ENCODE data around the gene ZIC4. TPM values are rescaled to one million over a fixed set of nuclear protein-coding genes. Genes with fewer than 3 reads are reported as not detected.

The ZIC4 gene
- total and polyA plus RNA-seq, 4 donors: 0.06 TPM; not detected in 3

DNA sequence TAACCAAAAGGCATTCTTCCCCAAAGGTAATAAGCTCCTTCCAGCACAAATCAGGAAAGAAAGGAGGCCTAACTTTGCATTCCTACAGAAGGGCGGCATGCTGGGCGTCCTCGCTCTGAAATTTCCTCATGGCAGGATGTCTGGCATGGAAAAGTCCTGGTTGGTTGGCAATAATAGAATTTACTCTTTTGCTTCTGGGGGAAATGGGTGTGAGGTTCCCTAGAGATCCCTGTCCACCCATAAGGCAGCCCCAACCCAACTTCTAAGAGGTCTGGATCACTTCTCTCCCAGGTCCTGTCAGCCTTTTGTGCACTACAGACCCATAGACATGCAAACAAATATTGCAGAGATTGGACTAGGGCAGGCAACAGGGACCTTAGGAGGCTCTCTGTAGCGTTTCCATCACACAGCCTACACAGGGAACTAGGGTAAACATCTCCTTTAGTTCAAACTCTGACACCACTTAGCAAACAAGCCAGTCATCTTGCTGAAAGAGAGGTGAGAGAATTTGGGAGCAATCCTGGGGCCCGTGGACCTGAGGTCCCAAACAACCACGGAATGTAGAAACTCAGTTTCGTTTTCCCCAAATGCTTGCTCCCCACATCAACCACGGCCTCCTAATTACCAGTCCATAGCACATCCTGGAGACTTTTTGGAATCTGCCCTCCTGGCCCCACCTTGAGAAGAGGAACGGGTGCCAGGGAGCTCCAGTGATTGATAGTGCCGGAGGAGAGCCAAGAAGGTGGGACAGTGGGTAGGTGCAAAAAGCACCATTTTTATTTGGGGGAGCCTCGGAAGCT, 2.1 kb downstream of the ZIC4 start:
- Histone ChIP-seq H3K4me3 (ENCODE audit: low read depth in 1 of 3, low read length in 3 of 3) (no peak overlapping the region), H3K4me1 (ENCODE audit: control insufficient read depth in 4 of 4, insufficient read depth in 4 of 4, low read length in 3 of 4) (peaks cover 0 to 12% (median 0%) of the 10 kb centered on the region in 4 donors), H3K27me3 (ENCODE audit: control insufficient read depth in 4 of 4, insufficient read depth in 4 of 4, low read length in 3 of 4) (peaks cover 0 to 25% (median 6%) of the 10 kb centered on the region in 4 donors), H3K9ac (ENCODE audit: low read depth in 1 of 2, low read length in 2 of 2) (no peak overlapping the region), H3K27ac (ENCODE audit: low read depth in 1 of 2, low read length in 2 of 2) (no peak overlapping the region), H3K9me3 (ENCODE audit: control insufficient read depth in 4 of 4, low read length in 3 of 4) (peaks cover 0 to 4% (median 2%) of the 10 kb centered on the region in 4 donors), H3K36me3 (ENCODE audit: control insufficient read depth in 4 of 4, insufficient read depth in 3 of 4, low read depth in 1 of 4, low read length in 3 of 4) (no peaks in the 10 kb centered on the region)
- WGBS: 37% methylated on average over 11 of the region's 11 CpGs
- DNase-seq (ENCODE audit: low spot score): no peak
- TF ChIP-seq MAX (IDR thresholded peaks at IDR 0.05) (no peak), SP1 (IDR thresholded peaks at IDR 0.05) (no peak), ATF3 (IDR thresholded peaks at IDR 0.05) (no peak), TAF1 (conservative IDR thresholded peaks at IDR 0.05) (no peak), JUND (IDR thresholded peaks at IDR 0.05) (no peak), RXRA (IDR thresholded peaks at IDR 0.05) (no peak), EGR1 (IDR thresholded peaks at IDR 0.05; ENCODE audit: low read depth in 2 of 2) (no peak), YY1 (IDR thresholded peaks at IDR 0.05) (no peak), GABPA (IDR thresholded peaks at IDR 0.05 in 1 of 2, conservative IDR thresholded peaks at IDR 0.05 in 1 of 2) (no peak), FOXA2 (IDR thresholded peaks at IDR 0.05) (no peak), HNF4A (conservative IDR thresholded peaks at IDR 0.05) (no peak), NR2F2 (IDR thresholded peaks at IDR 0.05) (no peak), RAD21 (IDR thresholded peaks at IDR 0.05) (no peak), CTCF (IDR thresholded peaks at IDR 0.05; ENCODE audit: low read depth, low read length, missing input control) (no peak), HNF4G (IDR thresholded peaks at IDR 0.05) (no peak), FOXA1 (IDR thresholded peaks at IDR 0.05) (no peak)
- TF ChIP-seq, protein P1, sequence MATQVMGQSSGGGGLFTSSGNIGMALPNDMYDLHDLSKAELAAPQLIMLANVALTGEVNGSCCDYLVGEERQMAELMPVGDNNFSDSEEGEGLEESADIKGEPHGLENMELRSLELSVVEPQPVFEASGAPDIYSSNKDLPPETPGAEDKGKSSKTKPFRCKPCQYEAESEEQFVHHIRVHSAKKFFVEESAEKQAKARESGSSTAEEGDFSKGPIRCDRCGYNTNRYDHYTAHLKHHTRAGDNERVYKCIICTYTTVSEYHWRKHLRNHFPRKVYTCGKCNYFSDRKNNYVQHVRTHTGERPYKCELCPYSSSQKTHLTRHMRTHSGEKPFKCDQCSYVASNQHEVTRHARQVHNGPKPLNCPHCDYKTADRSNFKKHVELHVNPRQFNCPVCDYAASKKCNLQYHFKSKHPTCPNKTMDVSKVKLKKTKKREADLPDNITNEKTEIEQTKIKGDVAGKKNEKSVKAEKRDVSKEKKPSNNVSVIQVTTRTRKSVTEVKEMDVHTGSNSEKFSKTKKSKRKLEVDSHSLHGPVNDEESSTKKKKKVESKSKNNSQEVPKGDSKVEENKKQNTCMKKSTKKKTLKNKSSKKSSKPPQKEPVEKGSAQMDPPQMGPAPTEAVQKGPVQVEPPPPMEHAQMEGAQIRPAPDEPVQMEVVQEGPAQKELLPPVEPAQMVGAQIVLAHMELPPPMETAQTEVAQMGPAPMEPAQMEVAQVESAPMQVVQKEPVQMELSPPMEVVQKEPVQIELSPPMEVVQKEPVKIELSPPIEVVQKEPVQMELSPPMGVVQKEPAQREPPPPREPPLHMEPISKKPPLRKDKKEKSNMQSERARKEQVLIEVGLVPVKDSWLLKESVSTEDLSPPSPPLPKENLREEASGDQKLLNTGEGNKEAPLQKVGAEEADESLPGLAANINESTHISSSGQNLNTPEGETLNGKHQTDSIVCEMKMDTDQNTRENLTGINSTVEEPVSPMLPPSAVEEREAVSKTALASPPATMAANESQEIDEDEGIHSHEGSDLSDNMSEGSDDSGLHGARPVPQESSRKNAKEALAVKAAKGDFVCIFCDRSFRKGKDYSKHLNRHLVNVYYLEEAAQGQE (IDR thresholded peaks at IDR 0.05): no peak
- TF ChIP-seq, protein P2, sequence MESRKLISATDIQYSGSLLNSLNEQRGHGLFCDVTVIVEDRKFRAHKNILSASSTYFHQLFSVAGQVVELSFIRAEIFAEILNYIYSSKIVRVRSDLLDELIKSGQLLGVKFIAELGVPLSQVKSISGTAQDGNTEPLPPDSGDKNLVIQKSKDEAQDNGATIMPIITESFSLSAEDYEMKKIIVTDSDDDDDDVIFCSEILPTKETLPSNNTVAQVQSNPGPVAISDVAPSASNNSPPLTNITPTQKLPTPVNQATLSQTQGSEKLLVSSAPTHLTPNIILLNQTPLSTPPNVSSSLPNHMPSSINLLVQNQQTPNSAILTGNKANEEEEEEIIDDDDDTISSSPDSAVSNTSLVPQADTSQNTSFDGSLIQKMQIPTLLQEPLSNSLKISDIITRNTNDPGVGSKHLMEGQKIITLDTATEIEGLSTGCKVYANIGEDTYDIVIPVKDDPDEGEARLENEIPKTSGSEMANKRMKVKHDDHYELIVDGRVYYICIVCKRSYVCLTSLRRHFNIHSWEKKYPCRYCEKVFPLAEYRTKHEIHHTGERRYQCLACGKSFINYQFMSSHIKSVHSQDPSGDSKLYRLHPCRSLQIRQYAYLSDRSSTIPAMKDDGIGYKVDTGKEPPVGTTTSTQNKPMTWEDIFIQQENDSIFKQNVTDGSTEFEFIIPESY (IDR thresholded peaks at IDR 0.05): no peak
